ENCODE measurements around the gene SLC16A3.
"Not testable (repeated sequence)": the region's sequence is repeated elsewhere in the genome, so short reads cannot be mapped to it uniquely, and the experiment has no call there.

SLC16A3 gene

DNA sequence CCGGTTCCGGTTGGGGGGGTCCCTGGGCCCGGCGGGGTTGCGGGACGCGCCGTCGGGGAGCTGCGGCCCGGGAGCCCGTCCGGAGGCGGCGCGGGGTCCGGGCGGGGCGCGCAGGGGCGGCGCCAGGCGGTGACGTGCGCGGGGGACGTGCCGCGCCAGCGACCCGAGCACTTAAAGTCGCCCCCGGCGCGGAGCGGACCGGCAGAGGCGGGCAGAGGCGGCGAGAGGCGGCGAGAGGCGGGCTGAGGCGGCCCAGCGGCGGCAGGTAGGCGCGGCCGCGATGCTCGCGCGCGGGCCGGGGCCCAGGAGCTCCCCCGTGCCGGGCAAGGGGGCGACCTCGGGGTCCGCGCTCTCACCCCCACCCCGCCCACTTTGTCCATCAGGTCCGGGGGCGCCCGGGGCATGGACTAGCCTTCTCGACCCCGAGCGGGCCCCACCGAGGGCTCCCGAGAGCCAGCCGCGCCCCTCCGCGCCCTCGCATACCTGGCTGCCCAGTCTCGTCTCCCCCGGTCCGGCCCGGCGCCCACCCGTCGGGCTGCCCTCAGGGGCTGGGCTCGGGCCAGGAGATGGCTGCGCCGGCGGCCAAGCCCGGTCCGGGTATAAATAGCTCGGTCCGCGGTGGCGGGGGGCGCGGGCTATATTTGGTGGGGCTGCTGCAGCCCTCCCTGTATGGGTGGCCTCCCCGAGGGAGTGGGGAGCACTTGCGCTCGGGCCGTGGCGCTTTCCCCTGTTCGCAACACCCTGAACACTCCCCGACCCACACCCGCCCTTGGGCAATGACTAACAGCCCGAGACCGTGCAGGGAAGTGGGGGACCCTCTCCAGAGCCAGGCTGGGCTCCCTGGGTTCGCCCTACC lies at the start of gene SLC16A3:
Gene SLC16A3, plus strand, starts transcription at position 201 of the 856 bp plus-strand sequence. CDS start 6,967 bp downstream, outside the sequence.
- DNase-seq, result peak; percentile 77

DNA sequence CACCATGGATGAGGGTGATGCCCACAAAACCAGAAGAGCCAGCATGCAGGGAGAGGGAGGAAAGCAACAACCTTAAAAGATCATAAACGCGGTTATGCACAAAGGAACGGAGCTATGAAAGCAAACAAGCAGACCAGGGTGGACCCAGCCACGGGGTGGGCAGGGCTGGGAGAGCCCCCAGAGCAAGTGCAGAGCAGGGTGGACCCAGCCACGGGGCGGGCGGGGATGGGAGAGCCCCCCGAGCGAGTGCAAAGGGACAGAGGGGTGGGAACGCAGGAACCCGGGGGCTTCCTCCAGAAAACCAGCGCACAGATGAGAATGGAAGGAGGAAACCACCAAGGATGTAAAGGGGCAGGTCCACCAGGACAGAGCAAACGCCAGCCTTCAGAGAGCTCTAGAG lies 49.4 kb upstream of the SLC16A3 start:
- DNase-seq, result no peak

- DNase-seq, result no peak
These were observed 48.8 kb upstream of the SLC16A3 start for GRCh38 chr17:82179946-82180475.

DNA sequence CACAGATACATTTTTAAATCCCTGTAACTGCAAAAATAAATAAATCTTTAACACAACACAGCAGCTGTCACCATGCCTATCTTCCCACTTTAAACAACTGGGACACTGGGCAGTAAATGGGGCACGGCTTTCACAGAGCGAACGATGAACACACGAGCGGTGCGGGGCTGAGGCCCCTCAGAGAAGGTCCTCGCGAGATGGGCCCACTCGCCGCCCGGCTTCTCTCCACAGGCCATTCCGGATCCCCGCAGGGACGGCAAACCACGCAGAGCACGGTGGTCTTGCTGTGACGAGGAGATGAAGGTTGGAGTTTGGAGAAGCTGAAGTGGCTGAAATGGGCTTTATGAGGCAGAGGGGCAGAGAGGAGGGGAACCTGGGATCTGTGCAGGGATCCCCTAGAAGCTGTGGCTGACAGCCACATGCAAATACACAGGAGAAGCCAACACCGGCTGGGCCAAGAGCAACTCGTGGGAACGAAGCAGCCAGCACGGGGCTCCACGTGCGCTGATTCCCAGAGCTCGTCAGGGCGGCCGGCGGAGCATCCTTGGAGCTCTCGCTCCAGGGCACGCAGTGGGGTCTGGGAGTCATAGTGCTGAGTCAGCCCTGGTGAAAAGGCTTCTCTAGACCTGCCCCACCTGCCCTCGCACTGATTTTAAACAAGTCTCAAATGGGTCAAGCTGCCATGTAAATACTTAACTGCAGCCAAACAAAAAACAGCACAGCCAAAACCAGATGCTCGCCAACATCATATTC lies 47.9 kb upstream of the SLC16A3 start:
- DNase-seq, result no peak

- no peak for DNase-seq
These were observed 44.1 kb upstream of the SLC16A3 start for GRCh38 chr17:82184761-82185160.

GRCh38 chr17:82186221-82186620 lies 42.6 kb upstream of the SLC16A3 start:
- no peak for DNase-seq

DNA sequence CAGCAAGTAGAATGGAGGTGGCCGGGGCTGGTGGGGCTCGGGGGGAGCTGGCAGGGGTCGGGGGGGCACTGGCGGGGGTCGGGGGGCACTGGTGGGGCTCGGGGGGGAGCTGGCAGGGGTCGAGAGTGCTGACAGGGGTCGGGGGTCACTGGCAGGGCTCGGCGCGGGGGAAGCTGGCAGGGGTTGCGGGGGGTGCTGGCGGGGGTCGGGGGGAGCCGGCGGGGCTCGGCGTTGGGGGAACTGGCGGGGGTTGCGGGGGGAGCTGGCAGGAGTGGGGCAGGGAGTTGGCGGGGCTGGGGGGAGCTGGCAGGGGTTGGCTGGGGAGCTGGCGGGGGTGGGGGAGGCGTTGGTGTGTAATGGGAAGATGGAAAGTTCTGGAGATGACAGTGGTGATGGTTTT lies 41.3 kb upstream of the SLC16A3 start:
- no peak for DNase-seq

GRCh38 chr17:82188001-82188961 lies 40.6 kb upstream of the SLC16A3 start:
- DNase-seq, result no peak

- not testable (repeated sequence) for DNase-seq
These were observed 35.8 kb upstream of the SLC16A3 start for GRCh38 chr17:82193050-82193449.

GRCh38 chr17:82193520-82194220 lies 35.2 kb upstream of the SLC16A3 start:
- DNase-seq, result no peak

- no peak for DNase-seq
These were observed 34.1 kb upstream of the SLC16A3 start for GRCh38 chr17:82194765-82195164.

GRCh38 chr17:82195675-82196672 lies 32.9 kb upstream of the SLC16A3 start:
- no peak for DNase-seq

- DNase-seq, result no peak
These were observed 30.8 kb upstream of the SLC16A3 start for GRCh38 chr17:82198092-82198491.

- DNase-seq, result no peak
These were observed 29.3 kb upstream of the SLC16A3 start for GRCh38 chr17:82199496-82199895.

- no peak for DNase-seq
These were observed 28.7 kb upstream of the SLC16A3 start for GRCh38 chr17:82200135-82200534.

- peak; percentile 74 to 84 for DNase-seq
These were observed 27.9 kb upstream of the SLC16A3 start for GRCh38 chr17:82200743-82201497.

DNA sequence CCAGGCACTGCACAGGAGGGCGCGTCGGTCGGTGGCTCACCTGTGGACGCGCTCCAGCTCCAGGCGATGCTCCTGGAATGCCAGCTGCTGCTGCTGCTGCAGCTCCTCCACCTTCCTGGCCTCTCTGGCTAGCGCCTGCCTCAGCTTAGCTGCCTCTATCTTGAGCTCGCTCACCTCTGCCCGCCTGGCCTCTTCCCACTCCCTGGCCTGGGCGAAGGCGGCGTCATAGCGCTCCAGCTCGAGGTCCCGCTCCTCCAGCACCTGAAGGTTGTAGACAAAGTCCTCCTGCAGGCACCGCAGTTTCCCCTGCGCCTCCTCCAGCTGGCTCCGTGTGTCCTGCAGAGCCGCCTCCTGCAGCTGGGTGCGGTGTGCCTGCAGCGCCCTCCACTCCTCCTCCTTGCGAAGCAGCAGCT lies 27.3 kb upstream of the SLC16A3 start:
- DNase-seq, result no peak

- DNase-seq, result no peak
These were observed 25.9 kb upstream of the SLC16A3 start for GRCh38 chr17:82202981-82203380.

DNA sequence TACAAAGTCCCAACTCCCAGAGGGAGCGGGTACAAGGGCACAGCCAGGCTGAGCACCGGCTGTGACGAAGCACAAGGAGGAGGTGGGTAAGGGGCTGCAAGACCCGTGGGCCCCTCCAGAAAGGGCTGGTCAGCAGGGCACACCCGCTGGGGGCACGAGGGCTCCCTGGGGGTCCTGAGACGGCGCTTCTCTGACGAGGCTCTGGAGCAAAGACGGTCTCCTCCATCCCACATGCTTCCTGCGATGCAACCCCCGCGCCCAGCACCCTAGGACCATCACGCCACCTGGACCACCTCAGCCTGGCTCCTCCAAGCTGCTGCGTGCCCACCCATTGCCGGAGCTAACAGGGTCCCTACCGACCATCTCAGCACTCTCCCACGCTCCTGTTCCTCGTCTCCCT lies 24.9 kb upstream of the SLC16A3 start:
- DNase-seq, result no peak

Measured in CD4-positive, alpha-beta T cell treated with Interleukin-4 for 1 hour (primary cell).